Hepatocyte (in vitro differentiated cells): ENCODE data around the gene IGSF1. TPM values are rescaled to one million over a fixed set of nuclear protein-coding genes. Genes with fewer than 3 reads are reported as not detected.

ENCODE experiments used
- DNase-seq: peaks from one replicate; pipeline ENCODE4 v3.0.0-alpha.2; 2016; ENCODE audit warnings: low spot score
- H2AFZ ChIP-seq: fragments of 200-600 bp; sonication (generic); 2 replicates; pipeline ENCODE4 v1.6.0; 2016; ENCODE audit warnings: antibody characterized with exemption, mild to moderate bottlenecking
- H3K27ac ChIP-seq: fragments of 200-600 bp; sonication (generic); 2 replicates; pipeline ENCODE4 v1.5.1; 2016; ENCODE audit warnings: mild to moderate bottlenecking
- H3K27me3 ChIP-seq: fragments of 200-600 bp; sonication (generic); 2 replicates; pipeline ENCODE4 v1.6.1; 2016
- H3K36me3 ChIP-seq: fragments of 200-600 bp; sonication (generic); replicated peaks from 2 replicates; pipeline ENCODE4 v1.5.1; 2016; ENCODE audit warnings: low read depth; ENCODE audit not compliant: insufficient read depth
- H3K4me1 ChIP-seq: fragments of 200-600 bp; sonication (generic); 2 replicates; pipeline ENCODE4 v1.5.1; 2016; ENCODE audit warnings: mild to moderate bottlenecking, moderate library complexity; ENCODE audit not compliant: insufficient read depth
- H3K4me2 ChIP-seq: fragments of 200-600 bp; sonication (generic); 2 replicates; pipeline ENCODE4 v1.6.0; 2016
- H3K4me3 ChIP-seq: fragments of 200-600 bp; sonication (generic); 2 replicates; pipeline ENCODE4 v1.5.1; 2016; ENCODE audit warnings: mild to moderate bottlenecking
- H3K79me2 ChIP-seq: fragments of 200-600 bp; sonication (generic); 2 replicates; pipeline ENCODE4 v1.6.0; 2017; ENCODE audit warnings: mild to moderate bottlenecking
- H3K9me2 ChIP-seq: fragments of 200-600 bp; sonication (generic); replicated peaks from 2 replicates; pipeline ENCODE4 v1.6.0; 2017; ENCODE audit warnings: mild to moderate bottlenecking; ENCODE audit not compliant: insufficient read depth
- H3K9me3 ChIP-seq: fragments of 200-600 bp; sonication (generic); 2 replicates; pipeline ENCODE4 v1.5.1; 2016; ENCODE audit warnings: low read depth, mild to moderate bottlenecking
- H4K20me1 ChIP-seq: fragments of 200-600 bp; sonication (generic); 2 replicates; pipeline ENCODE4 v1.6.0; 2016; ENCODE audit warnings: mild to moderate bottlenecking; ENCODE audit not compliant: insufficient read depth, poor library complexity, severe bottlenecking
- EZH2 ChIP-seq: fragments of 200-600 bp; sonication (generic); IDR thresholded peaks from 2 replicates; pipeline ENCODE4 v1.6.1; 2016; ENCODE audit warnings: antibody characterized with exemption, mild to moderate bottlenecking, borderline replicate concordance
- EZH2phosphoT487 ChIP-seq: fragments of 200-600 bp; sonication (generic); IDR thresholded peaks from one replicate; pipeline ENCODE4 v1.6.1; 2018; ENCODE audit warnings: antibody characterized with exemption, mild to moderate bottlenecking, low read depth, moderate library complexity; ENCODE audit not compliant: unreplicated experiment, severe bottlenecking
- WGBS: methylation state at CpG from one replicate; pipeline ENCODE4 v1.1.6; 2016; ENCODE audit warnings: low lambda C conversion rate; ENCODE audit errors: missing lambda C conversion rate; 5-methylcytosine and 5-hydroxymethylcytosine counted together
- polyA plus RNA-seq: library from polyadenylated mRNA; unstranded; fragments of >200 nt; fragmentation: Nextera tagmentation; extraction: Ambion mirVana; gene quantifications from 2 replicates; pipeline ENCODE4 v1.2.1, GENCODE V29; 2016
- total RNA-seq: library from RNA; depleted of rRNA; stranded (reverse); fragments of >200 nt; gene quantifications from 2 replicates; pipeline ENCODE4 v1.2.3, GENCODE V29; 2014
- TF ChIP-seq, protein P1 (sequence below): fragments of 200-600 bp; sonication (generic); IDR thresholded peaks from 2 replicates; pipeline ENCODE4 v1.5.1; 2016; ENCODE audit warnings: antibody characterized with exemption, mild to moderate bottlenecking; ENCODE audit not compliant: poor library complexity

IGSF1 gene
- total and polyA plus RNA-seq, 2 experiments from 2014 or later: 13.1 to 16.7 TPM

DNA sequence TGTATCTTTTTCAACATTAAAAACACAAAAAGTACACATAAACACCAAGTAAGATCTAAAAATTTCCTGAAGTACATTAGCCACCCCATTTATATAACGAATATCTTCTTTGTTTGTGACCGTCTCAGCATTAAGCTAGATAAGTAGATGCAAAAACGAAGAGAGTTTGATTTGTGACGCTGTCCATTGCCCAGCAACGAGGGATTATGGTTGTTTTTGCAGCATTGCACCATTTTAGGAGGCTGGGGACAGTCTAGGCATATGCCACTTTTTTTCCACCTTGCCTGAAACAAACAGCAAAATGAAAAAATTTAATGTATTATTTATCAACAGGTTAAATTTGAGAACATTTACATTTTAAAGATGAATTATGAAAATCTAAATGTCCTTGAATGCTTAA, 12.0 kb upstream of the IGSF1 start:
- WGBS: 50% methylated on average over 5 of the region's 5 CpGs
- no peak overlapping the region for H3K27ac ChIP-seq
- no peaks in the 10 kb centered on the region for H3K9me2 ChIP-seq
- TF ChIP-seq, protein P1, sequence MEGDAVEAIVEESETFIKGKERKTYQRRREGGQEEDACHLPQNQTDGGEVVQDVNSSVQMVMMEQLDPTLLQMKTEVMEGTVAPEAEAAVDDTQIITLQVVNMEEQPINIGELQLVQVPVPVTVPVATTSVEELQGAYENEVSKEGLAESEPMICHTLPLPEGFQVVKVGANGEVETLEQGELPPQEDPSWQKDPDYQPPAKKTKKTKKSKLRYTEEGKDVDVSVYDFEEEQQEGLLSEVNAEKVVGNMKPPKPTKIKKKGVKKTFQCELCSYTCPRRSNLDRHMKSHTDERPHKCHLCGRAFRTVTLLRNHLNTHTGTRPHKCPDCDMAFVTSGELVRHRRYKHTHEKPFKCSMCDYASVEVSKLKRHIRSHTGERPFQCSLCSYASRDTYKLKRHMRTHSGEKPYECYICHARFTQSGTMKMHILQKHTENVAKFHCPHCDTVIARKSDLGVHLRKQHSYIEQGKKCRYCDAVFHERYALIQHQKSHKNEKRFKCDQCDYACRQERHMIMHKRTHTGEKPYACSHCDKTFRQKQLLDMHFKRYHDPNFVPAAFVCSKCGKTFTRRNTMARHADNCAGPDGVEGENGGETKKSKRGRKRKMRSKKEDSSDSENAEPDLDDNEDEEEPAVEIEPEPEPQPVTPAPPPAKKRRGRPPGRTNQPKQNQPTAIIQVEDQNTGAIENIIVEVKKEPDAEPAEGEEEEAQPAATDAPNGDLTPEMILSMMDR: no peak
- no peak for TF ChIP-seq EZH2
- TF ChIP-seq EZH2phosphoT487: no peak
- no peaks in the 10 kb centered on the region for H3K36me3 ChIP-seq
- no peak for DNase-seq
- H3K9me3 ChIP-seq: no peaks in the 10 kb centered on the region
- no peak overlapping the region for H3K4me3 ChIP-seq
- H2AFZ ChIP-seq: no peak overlapping the region
- H3K27me3 ChIP-seq: no peaks in the 10 kb centered on the region
- no peaks in the 10 kb centered on the region for H3K79me2 ChIP-seq
- no peaks in the 10 kb centered on the region for H3K4me1 ChIP-seq
- no peaks in the 10 kb centered on the region for H4K20me1 ChIP-seq
- H3K4me2 ChIP-seq: no peak overlapping the region

GRCh38 chrX:131298846-131299245, 9.7 kb upstream of the IGSF1 start:
- DNase-seq: no peak
- no peak for TF ChIP-seq EZH2phosphoT487
- TF ChIP-seq EZH2: no peak
- TF ChIP-seq, protein P1: no peak
- Histone ChIP-seq H4K20me1 (no peaks in the 10 kb centered on the region), H3K4me1 (no peaks in the 10 kb centered on the region), H3K4me3 (no peak overlapping the region), H3K79me2 (no peaks in the 10 kb centered on the region), H3K27me3 (no peaks in the 10 kb centered on the region), H3K27ac (no peak overlapping the region), H3K4me2 (no peak overlapping the region), H3K9me2 (no peaks in the 10 kb centered on the region), H3K9me3 (no peaks in the 10 kb centered on the region), H3K36me3 (no peaks in the 10 kb centered on the region), H2AFZ (no peak overlapping the region)
- 88% methylated on average over 3 of the region's 3 CpGs for WGBS

- H2AFZ ChIP-seq: no peak overlapping the region
- 71% methylated on average over 2 of the region's 2 CpGs for WGBS
- H3K36me3 ChIP-seq: no peaks in the 10 kb centered on the region
- H4K20me1 ChIP-seq: no peaks in the 10 kb centered on the region
- no peak overlapping the region for H3K4me2 ChIP-seq
- H3K27ac ChIP-seq: no peak overlapping the region
- no peaks in the 10 kb centered on the region for H3K9me3 ChIP-seq
- H3K4me3 ChIP-seq: no peak overlapping the region
- no peak for DNase-seq
- H3K79me2 ChIP-seq: no peaks in the 10 kb centered on the region
- TF ChIP-seq, protein P1: no peak
- no peak for TF ChIP-seq EZH2phosphoT487
- TF ChIP-seq EZH2: no peak
- H3K9me2 ChIP-seq: no peaks in the 10 kb centered on the region
- no peaks in the 10 kb centered on the region for H3K27me3 ChIP-seq
- no peaks in the 10 kb centered on the region for H3K4me1 ChIP-seq
These were observed 8.9 kb upstream of the IGSF1 start for GRCh38 chrX:131298036-131298435.

- no peaks in the 10 kb centered on the region for H3K36me3 ChIP-seq
- H2AFZ ChIP-seq: no peak overlapping the region
- H3K79me2 ChIP-seq: no peaks in the 10 kb centered on the region
- WGBS: 32% methylated on average over 4 of the region's 4 CpGs
- H3K27ac ChIP-seq: no peak overlapping the region
- no peaks in the 10 kb centered on the region for H3K9me2 ChIP-seq
- H3K9me3 ChIP-seq: no peaks in the 10 kb centered on the region
- TF ChIP-seq EZH2phosphoT487 (no peak), EZH2 (no peak)
- TF ChIP-seq, protein P1: no peak
- H3K4me1 ChIP-seq: no peaks in the 10 kb centered on the region
- no peak overlapping the region for H3K4me3 ChIP-seq
- H3K27me3 ChIP-seq: no peaks in the 10 kb centered on the region
- DNase-seq: no peak
- no peaks in the 10 kb centered on the region for H4K20me1 ChIP-seq
- H3K4me2 ChIP-seq: peak overlapping the region; percentile 82
These were observed 421 bp upstream of the IGSF1 start for GRCh38 chrX:131289527-131289926.
